Ectodermal cell (in vitro differentiated cells): Measurements from ENCODE around the gene C1QTNF4.
"Not testable (repeated sequence)": the region's sequence is repeated elsewhere in the genome, so short reads cannot be mapped to it uniquely, and the experiment has no call there.

Experiments
- H3K27ac ChIP-seq: 2 replicates; pipeline ENCODE4 v1.7.0; 2013; ENCODE audit warnings: mild to moderate bottlenecking, low read depth, low read length; ENCODE audit not compliant: insufficient read depth, poor library complexity, severe bottlenecking
- H3K27me3 ChIP-seq: 2 replicates; pipeline ENCODE4 v1.7.0; 2013; ENCODE audit warnings: mild to moderate bottlenecking, low read length; ENCODE audit not compliant: insufficient read depth, control insufficient read depth, poor library complexity, severe bottlenecking
- H3K36me3 ChIP-seq: one replicate; pipeline ENCODE4 v1.7.0; 2013; ENCODE audit warnings: low read length; ENCODE audit not compliant: control insufficient read depth, insufficient read depth
- H3K4me1 ChIP-seq: one replicate; pipeline ENCODE4 v1.7.0; 2013; ENCODE audit warnings: low read length; ENCODE audit not compliant: control insufficient read depth, insufficient read depth
- H3K4me3 ChIP-seq: 2 replicates; pipeline ENCODE4 v1.7.0; 2013; ENCODE audit warnings: low read depth, low read length, control low read depth; ENCODE audit not compliant: insufficient read depth
- H3K9me3 ChIP-seq: 2 replicates; pipeline ENCODE4 v1.7.0; 2013; ENCODE audit warnings: mild to moderate bottlenecking, low read length, moderate library complexity; ENCODE audit not compliant: control insufficient read depth
- WGBS, 2 experiments: methylation state at CpG; one replicate each; pipeline ENCODE4 v1.1.7; 2013; ENCODE audit warnings: missing lambda C conversion rate in 2 of 2; 5-methylcytosine and 5-hydroxymethylcytosine counted together

The C1QTNF4 gene

DNA sequence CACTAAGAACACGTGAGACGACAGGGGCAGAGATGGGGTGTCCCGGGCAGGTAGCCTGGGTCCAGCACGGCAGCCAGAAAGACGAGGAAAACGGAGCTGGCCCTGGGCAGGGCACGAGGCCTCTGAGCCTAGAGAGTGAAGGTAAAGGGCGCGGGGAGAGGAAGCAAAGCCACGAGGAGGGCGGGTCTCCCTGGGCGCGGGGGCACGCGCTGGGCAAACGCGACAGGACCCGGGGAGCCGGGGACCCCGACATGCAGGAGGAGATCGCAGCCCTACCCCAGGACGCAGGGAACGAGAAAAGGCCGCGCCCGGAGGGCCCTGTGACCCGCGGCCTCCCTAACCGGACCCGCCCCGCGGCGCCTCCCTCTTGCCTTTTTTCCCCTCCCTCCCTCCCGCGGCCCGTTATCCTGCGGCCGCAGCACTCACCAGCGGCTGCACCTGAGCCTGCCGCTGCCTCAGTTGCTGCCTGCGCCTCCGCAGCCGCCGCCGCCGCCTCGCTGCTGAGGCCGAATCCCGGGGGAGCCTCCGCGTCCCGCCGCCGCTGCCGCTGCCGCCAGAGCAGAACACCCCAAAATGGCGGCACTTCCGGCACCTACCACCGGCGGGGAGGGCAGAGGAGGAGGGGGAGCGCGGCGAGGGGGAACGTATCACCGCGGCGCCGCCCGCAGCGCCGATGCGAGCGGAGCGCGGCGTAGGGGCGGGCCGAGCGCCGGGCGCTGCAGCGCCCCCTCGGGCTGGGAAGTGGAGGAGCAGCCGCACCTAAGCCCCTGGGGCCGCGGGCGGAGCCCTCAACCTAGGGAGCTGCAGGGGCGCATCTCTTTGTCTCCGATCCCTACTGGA is 41.4 kb downstream of the C1QTNF4 start, which contains the start of gene CELF1:
CELF1 (minus strand) TSS at position 567 of the 840 bp plus-strand sequence. CDS start 53,609 bp downstream, outside the sequence.
- H3K9me3 ChIP-seq = no peaks in the 10 kb centered on the region
- no peaks in the 10 kb centered on the region for H3K36me3 ChIP-seq
- H3K4me3 ChIP-seq = peak within 1 kb of the TSS; percentile 88
- 0% methylated on average over 89 of the region's 89 CpGs for WGBS, 2 experiments
- peaks cover 9% of the 10 kb centered on the region for H3K4me1 ChIP-seq
- no peaks in the 10 kb centered on the region for H3K27me3 ChIP-seq
- H3K27ac ChIP-seq = peak within 1 kb of the TSS; percentile 52

DNA sequence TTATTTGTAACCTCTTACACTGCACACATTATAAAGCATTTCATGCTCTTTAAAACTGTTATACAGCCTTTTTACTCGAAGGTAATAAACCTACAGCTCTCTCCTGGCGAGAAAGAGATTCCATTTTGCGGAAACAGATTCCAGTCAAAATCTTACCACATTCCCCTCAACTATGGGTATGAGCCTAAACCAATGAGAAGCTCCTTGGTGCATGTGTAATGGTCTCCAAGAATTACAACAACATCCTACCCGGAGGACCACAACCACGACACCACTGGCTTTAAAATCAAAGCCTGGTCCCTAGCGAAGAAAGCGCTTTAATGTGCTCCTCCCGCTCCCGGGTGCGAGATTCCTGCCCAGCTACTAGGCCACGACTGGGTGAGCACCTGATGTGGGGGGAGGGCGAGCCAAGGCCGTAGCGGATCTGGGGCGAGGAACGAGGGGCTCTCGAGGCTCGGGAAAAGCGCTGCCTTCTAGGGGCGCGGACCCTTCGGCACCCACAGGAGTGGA is 42.1 kb downstream of the C1QTNF4 start:
- no peaks in the 10 kb centered on the region for H3K27me3 ChIP-seq
- WGBS, 2 experiments = 1% methylated on average over 22 of the region's 22 CpGs
- peaks cover 9% of the 10 kb centered on the region for H3K4me1 ChIP-seq
- H3K9me3 ChIP-seq = no peaks in the 10 kb centered on the region
- peak overlapping the region; percentile 52 for H3K27ac ChIP-seq
- H3K36me3 ChIP-seq = no peaks in the 10 kb centered on the region
- peak overlapping the region; percentile 88 for H3K4me3 ChIP-seq

DNA sequence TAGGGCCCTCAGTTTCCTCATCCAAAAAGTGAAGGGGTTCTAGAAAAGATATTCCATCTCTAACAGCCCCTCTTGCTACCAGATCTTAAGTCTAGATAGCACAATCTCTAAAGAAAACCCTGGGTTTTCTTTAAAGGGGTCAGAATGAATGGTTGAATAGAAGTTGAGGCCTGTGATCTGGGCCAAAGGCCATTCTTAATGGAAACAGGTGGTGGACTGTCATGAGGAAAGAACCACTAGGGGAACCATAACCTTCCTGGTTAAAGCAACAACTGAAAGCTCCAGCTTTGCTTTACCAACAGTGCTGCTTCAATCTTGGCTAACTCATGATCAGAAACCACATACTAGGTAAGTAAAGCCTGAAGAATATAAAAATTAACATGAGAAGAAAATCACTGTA is 43.1 kb downstream of the C1QTNF4 start:
- no peaks in the 10 kb centered on the region for H3K36me3 ChIP-seq
- H3K27me3 ChIP-seq = no peaks in the 10 kb centered on the region
- H3K27ac ChIP-seq = no peak overlapping the region
- H3K4me1 ChIP-seq = peaks cover 9% of the 10 kb centered on the region
- H3K4me3 ChIP-seq = peak overlapping the region; percentile 88
- no peaks in the 10 kb centered on the region for H3K9me3 ChIP-seq

DNA sequence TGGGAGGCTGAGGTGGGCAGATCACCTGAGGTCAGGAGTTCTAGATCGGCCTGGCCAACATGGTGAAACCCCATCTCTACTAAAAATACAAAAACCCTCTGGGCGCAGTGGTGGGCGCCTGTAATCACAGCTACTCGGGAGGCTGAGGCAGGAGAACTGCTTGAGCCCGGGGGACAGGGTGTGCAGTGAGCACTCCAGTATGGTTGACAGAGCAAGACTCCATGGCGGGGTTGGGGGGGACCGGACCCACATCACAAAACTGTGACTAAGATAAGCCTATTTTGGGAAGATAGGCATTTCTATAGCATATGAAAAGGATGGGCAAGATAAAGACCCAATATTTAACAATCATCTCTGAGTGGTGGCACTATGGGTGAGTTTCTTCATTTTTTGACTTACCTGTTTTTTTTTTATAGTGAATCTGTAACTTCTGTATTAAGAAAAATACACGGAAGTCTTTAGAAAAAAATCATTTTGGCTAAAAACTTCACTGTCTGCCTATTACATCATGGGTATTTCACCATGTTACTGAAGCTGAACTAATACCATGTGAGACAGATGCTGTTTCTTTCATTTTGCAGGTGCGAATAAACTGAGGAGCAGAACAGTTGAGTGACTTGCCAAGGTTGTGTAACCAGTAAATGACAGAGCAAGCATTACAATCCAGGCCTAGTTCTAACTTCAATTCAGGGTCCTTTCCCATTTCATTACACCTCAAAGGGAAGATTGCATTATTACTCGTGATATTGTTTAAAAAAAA is 43.7 kb downstream of the C1QTNF4 start:
- no peaks in the 10 kb centered on the region for H3K9me3 ChIP-seq
- H3K36me3 ChIP-seq = no peaks in the 10 kb centered on the region
- 84 to 91% methylated on average over 8 to 9 of the region's 10 CpGs for WGBS, 2 experiments
- peaks cover 9% of the 10 kb centered on the region for H3K4me1 ChIP-seq
- no peaks in the 10 kb centered on the region for H3K27me3 ChIP-seq
- H3K27ac ChIP-seq = no peak overlapping the region
- H3K4me3 ChIP-seq = no peak overlapping the region

DNA sequence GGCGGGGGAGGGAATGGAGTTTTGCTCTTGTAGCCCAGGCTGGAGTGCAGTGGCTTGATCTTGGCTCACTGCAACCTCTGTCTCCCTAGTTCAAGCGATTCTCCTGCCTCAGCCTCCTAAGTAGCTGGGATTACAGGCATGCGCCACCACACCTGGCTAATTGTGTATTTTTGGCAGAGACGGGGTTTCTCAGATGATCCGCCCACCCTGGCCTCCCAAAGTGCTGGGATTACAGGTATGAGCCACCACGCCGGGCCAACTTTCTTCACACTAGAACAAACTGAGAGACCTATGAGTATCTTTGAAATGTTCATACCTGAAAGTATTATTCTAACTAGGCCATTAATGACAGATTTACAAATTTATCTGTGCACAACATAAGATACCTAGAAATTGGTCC is 47.9 kb downstream of the C1QTNF4 start:
- not testable (repeated sequence) for H3K36me3 ChIP-seq

GRCh38 chr11:47545298-47545697 is 48.9 kb downstream of the C1QTNF4 start:
- Histone ChIP-seq H3K27ac (no peak overlapping the region), H3K36me3 (no peaks in the 10 kb centered on the region), H3K27me3 (no peaks in the 10 kb centered on the region), H3K9me3 (no peaks in the 10 kb centered on the region), H3K4me1 (no peaks in the 10 kb centered on the region), H3K4me3 (no peak overlapping the region)
- WGBS, 2 experiments = 89 to 96% methylated on average over 6 of the region's 6 CpGs

More for the DNA sequence above, 47.9 kb downstream of the C1QTNF4 start:
- H3K27me3 ChIP-seq, H3K4me1 ChIP-seq, H3K27ac ChIP-seq, H3K9me3 ChIP-seq, H3K4me3 ChIP-seq: not testable (repeated sequence)
- WGBS, 2 experiments = 95 to 97% methylated on average over 7 of the region's 7 CpGs

DNA sequence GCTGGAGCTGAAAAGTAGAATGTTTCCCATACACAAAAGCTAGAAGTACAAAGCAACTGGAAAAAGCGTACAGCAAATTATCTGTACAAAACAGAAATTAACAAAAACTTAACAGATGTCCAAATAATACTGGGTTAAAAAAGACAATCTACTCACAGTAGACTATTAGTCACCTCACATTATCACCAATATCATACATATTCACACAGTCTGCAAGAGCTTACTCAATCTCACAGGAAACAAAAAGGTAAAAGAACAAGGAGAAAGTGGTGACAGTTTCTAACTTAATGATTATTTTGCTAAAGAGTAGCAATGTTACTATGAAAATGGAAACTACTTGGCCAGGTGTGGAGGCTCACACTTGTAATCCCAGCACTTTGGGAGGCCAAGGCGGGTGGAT is 53.1 kb downstream of the C1QTNF4 start:
- no peaks in the 10 kb centered on the region for H3K27me3 ChIP-seq
- H3K4me3 ChIP-seq = no peak overlapping the region
- no peaks in the 10 kb centered on the region for H3K4me1 ChIP-seq
- H3K9me3 ChIP-seq = no peaks in the 10 kb centered on the region
- WGBS, 2 experiments = 95 to 100% methylated on average over 2 of the region's 2 CpGs
- H3K36me3 ChIP-seq = no peaks in the 10 kb centered on the region
- no peak overlapping the region for H3K27ac ChIP-seq

DNA sequence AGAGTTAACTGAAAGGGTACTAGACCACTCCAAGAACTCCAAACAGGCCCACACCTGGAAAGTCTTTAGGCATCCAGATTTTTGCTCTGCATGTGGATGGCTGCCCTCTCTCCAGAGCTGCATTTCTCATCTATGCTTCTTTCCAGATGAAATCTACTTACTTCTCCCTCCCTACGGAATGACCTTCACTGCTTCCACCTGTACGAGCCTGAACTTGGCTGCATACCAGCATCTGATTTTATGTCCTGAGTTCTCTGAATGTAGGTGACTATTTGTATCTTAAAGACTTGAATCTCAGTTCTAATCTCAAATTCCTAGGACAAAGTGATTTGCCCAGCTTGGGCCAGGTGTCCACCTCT is 54.6 kb downstream of the C1QTNF4 start:
- WGBS, 2 experiments = 72 to 83% methylated on average over 2 of the region's 2 CpGs
- Histone ChIP-seq H3K27me3 (no peaks in the 10 kb centered on the region), H3K4me3 (no peak overlapping the region), H3K4me1 (no peaks in the 10 kb centered on the region), H3K27ac (no peak overlapping the region), H3K36me3 (no peaks in the 10 kb centered on the region), H3K9me3 (no peaks in the 10 kb centered on the region)
